GM19324 (cell line): Measurements from ENCODE around the gene SPTLC2.
"Not testable (repeated sequence)": the region's sequence is repeated elsewhere in the genome, so short reads cannot be mapped to it uniquely, and the experiment has no call there.

Experiments used
- ATAC-seq: cut with Tn5 transposase; IDR thresholded peaks from one replicate; pipeline ENCODE4 v1.9.1; 2021; ENCODE audit warnings: mild to moderate bottlenecking, moderate library complexity; ENCODE audit not compliant: unreplicated experiment, low FRiP score

The SPTLC2 gene

DNA sequence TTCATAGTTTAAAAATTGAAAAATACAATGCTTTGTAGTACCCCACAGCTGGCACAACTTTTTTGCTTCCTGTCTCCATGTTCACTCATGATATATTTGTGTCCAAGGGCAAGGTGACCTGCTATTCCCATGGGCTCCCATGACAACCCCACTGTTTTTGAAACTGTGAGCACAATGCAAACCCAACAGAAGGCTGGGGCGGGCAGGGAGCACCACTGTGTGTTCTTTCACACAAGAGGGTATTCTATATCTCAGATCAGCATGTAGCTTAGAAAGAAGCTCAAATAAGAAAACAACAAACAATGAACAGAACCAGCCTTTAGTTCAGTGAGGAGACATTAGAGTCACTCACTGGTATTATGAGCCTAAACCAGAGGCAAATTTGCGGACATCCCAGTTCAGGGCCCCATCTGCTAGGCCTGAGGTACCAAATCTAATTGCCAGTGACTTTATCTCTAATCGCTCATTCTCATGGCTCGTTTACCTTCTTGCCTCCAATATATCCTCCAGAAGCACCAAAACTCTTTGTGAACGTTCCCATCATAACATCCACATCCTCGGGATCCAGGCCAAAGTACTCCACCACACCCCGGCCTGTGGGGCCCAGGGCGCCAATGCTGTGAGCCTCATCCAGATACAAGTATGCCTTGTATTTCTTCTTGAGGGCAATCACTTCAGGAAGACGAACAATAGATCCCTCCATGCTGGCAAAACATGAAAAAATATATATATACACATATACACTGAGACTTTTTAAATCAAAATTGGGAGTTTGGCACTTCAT, 61.4 kb downstream of the SPTLC2 start:
- ATAC-seq = no peak

DNA sequence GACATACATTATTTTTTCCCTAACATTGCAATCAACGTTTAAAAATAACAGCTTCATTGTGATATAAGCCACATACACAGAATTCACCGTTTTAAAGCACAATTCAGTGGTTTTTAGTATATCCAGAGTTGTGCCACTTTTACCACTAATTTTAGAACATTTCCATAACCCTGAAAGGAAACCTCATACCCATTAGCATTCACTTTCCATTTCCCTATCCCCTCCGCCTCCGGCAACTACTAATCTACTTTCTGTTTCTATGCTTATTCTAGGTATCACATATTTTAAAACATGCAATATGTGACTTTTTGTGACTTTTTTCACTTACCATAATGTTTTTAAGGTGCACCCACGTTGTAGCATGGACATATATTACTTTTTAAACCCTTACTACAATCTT, 62.2 kb downstream of the SPTLC2 start:
- no peak for ATAC-seq

DNA sequence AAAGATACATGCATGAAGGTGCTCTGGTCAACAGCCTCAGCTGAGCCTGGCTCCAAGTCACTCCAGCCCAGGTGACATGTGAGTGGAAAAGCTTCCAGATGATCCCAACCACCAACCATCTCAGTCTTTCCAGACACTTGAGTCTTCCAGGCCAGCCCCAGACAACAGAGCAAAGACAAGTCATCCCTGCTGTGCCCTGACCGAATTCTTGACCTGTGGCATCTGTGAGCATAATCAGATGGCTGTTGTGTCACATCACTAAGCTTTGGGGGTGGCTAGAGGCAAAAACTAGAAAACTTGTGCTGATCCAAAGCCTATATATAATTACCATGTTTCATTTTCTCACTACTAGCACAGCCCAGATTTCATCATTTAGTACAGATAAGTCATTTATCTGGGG, 67.0 kb downstream of the SPTLC2 start:
- no peak for ATAC-seq

DNA sequence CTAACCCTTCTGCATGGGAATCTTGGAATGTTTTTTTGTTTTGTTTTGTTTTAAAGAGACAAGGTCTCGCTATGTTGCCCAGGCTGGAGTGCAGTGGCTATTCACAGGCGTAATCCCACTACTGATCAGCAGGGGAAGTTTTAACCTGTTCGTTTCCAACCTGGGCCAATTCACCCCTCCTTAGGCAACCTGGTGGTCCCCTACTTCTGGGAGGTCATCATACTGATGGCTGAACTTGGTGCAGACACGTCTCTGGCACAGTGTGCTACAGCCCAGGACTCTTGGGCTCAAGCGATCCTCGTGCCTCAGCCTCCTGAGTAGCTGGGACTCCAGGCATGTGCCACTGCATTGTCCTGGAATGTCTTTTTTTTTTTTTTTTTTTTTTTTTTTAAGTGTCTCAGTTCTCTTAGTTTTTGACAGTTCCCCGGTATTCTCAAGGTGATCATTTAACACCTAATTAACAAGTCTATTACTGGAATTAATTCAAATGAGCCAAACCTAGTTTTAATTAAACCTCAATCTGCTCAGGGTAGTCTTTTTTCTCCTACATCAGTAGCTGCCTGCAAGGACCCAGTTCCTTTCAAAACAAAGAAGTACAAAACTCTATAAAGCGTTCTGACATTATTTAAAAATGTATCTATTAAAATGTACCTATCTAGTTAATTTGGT, 68.8 kb downstream of the SPTLC2 start:
- no peak for ATAC-seq

DNA sequence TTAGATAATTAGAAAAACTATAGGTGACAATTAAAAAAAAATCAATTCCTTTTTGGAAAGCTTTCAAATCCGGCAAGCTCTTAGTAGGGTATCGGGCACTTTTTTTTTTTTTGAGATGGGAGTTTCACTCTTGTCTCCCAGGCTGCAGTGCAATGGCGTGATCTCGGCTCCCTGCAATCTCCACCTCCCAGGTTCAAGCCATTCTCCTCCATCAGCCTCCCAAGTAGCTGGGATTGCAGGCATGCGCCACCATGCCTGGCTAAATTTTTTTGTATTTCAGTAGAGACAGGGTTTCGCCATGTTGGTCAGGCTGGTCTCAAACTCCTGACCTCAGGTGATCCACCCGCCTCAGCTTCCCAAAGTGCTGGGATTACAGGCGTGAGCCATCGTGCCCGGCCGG, 71.3 kb downstream of the SPTLC2 start:
- ATAC-seq = not testable (repeated sequence)

DNA sequence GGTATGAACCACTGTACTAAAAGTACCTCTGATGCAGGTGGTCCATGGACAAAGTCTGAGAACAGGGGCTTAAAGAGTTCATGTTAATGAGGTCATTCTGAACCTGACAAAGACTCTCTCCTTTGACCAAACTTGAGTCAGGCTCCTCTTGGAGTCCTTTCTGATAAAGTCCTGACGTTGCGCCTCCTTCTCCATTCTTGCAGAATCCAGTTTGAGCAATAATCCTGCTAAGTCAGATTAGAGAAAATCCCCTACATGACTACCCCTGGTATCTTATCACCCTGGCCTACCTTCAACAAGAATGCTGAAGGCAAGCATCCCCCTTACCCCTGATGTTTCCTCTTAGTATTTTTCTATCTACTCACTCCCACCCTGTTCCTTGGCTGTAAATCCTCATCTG, 71.9 kb downstream of the SPTLC2 start:
- ATAC-seq = no peak

DNA sequence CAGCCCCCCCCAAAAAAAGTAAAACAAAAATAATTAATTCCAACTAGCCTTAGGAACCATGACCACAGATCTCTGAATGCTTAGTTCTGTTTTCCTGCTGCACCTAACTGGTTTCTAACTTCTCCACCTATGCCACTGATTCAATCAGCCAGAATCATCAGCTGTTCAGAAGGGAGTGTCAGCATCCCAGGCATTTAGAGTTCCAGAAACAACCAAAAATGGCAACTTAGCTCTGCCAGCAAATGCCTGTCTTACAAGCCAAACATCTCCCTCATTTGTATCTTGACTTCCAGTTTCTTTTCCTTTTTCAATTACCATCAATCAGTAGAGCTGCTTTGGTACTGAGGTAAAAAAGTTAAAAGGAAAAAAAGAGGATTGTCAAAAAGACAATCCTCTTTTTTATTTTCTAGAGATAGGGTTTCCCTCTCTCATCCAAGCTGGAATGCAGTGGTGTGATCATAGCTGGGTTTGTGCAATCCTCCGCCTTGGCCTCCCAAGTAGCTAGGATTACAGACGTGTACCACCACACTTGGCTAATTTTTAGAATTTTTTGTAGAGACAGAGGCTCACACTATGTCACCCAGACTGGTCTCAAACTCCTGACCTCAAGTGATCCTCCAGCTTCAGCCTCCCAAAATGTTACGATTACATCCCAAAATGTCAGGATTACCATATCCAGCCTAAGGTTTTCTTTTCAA, 72.7 kb downstream of the SPTLC2 start:
- no peak for ATAC-seq

DNA sequence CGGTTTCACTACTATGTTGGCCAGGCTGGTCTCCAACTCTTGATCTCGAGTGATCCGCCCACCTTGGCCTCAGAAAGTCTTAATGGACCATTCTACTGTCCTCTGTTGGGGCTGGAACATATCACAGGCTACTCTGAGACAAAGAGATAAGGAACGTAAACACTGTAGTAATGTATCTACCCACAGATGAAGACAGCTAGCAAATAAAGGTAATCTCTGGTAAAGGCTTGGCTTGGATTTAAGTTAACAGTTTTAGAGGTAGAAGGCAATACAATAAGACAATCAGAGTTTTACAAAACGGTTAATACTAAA, 73.2 kb downstream of the SPTLC2 start:
- no peak for ATAC-seq

DNA sequence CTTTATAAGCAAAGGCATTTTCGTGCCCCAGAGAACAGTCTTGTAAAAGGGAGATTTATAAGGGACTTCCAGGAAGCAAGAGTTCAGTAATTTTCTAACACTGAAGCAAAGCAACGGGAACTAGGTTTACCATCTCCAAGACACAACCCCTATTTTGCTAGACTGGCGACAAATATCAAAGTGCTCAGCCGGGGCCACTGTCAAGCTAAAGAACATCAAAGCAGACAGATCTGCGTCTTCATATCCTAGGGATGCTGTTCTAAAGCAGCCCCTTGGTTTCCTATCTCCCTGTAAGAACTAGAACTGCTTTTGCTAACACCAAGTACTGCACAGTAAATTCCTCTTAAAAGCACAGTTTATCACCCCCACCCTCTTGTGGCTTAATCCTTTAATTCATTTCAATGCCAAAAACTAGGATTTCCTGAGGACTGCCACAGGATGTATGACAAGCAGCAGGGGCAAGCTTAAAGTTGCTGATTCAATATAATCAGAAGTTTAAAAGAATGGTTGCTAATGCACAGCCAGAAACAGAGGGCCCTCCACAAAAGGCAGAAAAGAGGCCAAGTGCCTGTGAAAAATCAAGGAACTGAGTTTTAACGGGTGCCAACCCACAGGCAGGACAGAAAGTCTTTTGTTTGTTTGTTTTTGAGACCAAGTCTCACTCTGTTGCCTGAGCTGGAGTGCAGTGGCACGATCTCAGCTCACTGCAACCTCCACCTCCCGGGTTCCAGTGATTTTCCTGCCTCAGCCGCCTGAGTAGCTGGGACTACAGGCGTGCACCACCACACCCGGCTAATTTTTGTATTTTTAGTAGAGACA, 73.8 kb downstream of the SPTLC2 start:
- no peak for ATAC-seq

DNA sequence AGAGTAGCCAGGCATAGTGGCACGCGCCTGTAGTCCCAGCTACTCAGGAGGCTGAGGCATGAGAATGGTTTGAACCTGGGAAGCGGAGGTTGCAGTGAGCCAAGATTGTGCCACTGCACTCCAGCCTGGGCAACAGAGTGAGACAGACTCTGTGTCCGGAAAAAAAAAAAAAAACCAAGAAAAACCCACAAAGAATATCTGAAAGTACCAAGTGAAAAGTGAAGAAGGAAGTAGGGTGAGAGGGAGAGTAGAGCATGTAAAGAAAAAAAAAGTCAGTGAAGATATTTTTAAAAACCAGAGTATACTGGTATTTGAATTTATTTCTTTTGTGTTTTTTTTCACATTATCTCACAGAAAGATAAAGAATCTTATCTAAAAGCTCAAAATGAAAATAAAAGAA, 74.5 kb downstream of the SPTLC2 start:
- no peak for ATAC-seq

DNA sequence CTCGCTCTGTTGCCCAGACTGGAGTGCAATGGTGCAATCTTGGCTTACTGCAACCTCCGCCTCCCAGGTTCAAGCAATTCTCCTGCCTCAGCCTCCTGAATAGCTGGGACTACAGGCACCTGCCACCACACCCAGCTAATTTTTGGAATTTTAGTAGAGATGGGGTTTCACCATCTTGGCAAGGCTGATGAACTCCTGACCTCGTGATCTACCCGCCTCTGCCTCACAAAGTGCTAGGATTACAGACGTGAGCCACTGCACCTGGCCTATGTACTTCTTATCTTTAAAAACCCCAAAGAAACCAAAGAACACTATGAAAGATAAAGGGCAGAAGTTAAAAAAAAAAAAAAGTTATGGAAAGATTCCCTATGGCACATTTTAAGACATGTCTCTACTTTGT, 79.5 kb downstream of the SPTLC2 start:
- not testable (repeated sequence) for ATAC-seq

DNA sequence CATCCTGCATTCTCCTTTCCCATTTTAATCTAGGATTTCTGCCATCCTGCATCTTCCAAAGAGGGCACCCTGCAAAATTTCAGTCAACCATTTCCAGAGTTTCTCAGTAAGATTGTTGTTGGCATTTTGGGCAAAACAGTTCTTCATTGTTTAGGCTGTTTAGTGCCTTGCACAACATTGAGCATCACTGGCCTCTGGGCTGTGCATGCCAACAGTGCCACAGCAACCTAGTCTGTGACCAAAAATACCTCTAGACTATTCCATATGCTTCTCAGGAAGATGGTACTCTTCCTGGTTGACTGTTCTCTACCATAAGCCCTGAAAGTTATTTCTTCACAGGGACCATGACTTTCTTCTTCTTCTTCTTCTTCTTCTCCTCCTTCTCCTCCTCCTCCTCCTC, 85.4 kb downstream of the SPTLC2 start:
- ATAC-seq = no peak

DNA sequence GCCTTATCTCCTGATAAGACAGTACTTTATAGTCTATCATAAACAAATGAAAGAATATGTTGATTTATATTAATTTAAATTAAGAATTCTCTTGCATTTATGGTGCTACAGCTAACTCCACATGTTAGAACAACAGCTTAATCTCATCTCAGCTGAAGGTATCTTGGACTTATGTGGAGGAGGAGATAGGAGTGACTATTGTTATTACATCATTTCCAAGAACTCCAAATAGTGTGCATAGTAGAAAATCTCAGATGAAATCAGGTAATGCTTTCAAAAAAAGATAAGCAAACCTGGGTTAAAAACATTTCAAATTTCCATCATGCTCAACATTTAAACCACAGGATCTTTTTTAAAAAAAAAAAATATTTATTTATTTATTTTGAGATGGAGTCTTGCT, 86.5 kb downstream of the SPTLC2 start:
- ATAC-seq = no peak

DNA sequence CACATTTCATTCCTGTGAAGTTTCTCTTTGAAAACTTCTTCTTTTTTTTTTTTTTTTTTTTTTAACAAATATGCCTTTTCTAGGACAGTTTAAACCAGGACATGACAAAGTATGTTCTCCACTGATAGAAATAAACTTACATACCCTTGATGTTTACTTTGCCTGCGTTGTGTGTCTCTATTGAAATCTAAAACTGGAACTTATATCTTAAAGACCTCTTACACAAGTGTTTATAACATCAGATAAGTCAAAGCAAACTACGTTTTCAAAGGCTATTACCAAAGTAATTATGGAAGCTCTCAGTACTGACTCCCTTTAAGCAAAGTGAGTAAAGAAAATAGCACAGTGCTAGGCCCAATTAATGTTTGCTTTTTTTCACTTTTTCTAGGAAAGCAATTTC, 87.2 kb downstream of the SPTLC2 start:
- ATAC-seq = no peak

DNA sequence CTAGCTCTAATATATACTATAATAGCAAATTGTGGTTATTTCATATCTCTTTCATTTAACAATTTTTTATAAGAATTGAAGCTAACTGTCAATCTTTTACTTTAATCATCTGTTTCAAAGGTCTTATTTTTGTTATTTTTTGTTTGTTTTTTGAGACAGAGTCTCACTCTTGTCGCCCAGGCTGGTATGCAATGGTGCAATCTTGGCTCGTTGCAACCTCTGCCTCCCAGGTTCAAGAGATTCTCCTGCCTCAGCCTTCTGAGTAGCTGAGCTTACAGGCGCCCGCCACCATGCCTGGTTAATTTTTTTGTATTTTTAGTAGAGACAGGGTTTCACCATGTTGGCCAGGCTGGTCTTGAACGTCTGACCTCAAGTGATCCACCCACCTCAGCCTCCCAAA, 87.7 kb downstream of the SPTLC2 start:
- ATAC-seq = not testable (repeated sequence)

DNA sequence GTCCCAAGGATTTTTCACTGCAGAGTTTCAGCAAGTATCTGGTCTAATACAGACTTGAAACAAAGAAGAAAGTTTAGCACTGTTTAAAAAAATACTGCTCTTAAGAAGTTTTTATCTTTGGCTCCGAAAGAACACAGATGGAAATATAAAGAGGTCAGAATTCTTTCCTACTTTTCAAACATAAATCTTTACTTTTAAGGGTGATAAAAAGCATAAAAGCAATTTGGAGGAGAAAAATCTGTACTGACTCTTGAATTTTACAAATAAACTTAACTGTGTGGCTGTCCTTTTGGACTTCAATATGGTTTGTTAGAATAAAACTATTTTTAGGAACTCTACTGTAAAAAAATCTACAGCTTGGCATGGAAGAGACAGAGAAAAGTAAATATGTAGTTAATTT, 90.2 kb downstream of the SPTLC2 start:
- ATAC-seq = no peak

DNA sequence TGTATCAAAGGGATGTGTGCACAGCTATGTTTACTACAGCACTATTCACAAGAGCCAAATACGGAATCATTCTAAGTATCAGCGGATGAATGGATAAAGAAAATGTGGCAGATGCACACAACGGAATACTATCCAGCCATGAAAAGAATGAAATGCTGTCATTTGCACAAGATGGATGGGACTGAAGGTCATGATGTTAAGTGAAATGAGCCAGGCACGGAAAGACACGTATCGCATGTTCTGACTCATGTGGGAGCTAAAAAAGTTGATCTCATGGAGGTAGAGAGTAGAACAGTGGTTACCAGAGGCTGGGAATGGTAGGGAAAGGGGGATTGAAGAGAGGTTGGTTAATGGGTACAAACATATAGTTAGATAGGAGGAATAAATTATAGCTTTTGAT, 91.9 kb downstream of the SPTLC2 start:
- ATAC-seq = no peak

DNA sequence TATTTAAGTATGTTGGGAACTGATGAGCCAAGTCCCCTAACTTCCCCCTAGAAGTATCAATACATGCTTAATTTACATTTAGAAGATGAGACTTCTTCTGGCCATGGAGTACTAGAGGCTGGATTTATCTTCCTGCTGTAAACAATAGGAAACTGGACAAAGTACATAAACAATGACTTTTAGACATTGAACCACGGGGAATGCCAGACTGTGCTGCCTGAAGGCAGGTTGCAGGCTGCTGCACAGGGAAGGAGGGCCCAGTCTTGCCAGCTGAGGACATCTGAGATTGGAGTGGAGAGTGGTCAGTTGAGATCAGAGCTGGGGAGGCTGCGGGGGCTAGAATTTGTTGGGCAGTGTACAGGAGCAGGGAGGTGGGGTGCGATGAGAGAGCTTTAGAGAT, 93.3 kb downstream of the SPTLC2 start:
- no peak for ATAC-seq

DNA sequence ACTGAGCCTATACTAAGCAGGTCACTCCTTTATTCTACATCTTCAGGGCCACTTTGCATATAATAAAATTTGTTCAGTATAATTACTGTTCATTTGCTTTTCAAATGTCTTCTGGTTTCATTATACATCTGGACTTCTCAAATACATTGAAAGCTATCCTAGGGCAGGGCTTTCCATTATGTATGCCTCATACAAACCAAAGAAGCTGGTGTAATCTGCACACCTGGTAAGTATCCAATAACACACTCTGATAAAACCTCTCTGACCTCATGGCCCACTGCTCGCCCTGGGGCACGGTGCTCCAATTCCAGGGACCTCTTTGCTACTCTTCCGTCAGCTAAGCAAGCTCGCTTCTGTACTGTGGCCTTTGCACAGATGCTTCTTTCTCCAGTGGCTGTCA, 95.9 kb downstream of the SPTLC2 start:
- no peak for ATAC-seq

DNA sequence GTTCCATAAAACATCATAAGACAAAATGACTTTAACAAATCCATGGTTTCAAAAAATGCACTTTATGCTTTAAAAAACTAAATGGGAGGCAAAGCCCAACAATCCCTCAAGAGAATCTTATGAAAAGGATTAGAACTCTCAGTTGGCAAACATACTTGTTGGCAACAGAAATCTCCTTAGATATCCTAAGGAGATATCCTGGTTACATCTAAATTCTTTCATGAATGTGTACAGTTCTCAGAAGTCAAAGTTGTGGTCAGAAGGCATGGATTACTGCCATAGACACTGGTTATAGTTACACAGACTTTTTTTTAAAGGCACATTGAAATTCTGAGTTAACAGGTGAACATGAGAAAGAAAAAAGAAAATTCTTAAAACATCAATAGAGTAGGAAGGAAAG, 100.3 kb downstream of the SPTLC2 start:
- no peak for ATAC-seq
